ENCODE results near the gene ACOXL. TPM values are rescaled to one million over a fixed set of nuclear protein-coding genes. Genes with fewer than 3 reads are reported as not detected.
A peak's percentile ranks its signal among the peaks of the same experiment; 100 is the strongest.

ACOXL gene
- total RNA-seq, 2 donors from 2014 or later: 0.52 TPM; not detected in 1

DNA sequence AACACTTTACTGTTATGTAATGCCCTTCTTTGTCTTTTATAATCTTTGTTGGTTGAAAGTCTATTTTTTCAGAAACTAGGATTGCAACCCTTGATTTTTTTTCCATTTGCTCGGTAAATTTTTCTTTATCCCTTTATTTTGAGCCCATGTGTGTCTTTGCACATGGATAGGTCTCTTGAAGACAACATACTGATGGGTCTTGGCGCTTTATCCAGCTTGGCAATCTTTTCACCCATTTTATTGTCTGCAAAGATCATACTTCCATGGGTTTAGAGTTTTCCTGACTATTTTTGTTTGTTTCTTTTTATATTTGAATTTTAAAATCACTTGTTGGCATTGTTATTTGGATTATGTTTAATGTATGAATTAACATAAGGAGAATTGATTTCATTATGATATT is 27.0 kb downstream of the ACOXL start:
- no peaks in the 10 kb centered on the region for H3K4me1 ChIP-seq
- no peak for ATAC-seq
- peaks cover 0 to 10% (median 0%) of the 10 kb centered on the region in 3 donors for H3K9me3 ChIP-seq
- TF ChIP-seq POLR2A (IDR thresholded peaks at IDR 0.05): no peak
- intact Hi-C loops (cut with DNase I): no loop called here
- no peak overlapping the region for H3K27ac ChIP-seq
- H3K36me3 ChIP-seq (replicated peaks in 1 of 2; ENCODE audit: insufficient read depth in 1 of 2, low read depth in 2 of 2): no peaks in the 10 kb centered on the region
- H3K4me3 ChIP-seq: no peak overlapping the region
- whole genome bisulfite sequencing, 2 donors: 78% methylated on average over 2 of the region's 2 CpGs
- no peaks in the 10 kb centered on the region for H3K27me3 ChIP-seq
- DNase-seq: no peak

DNA sequence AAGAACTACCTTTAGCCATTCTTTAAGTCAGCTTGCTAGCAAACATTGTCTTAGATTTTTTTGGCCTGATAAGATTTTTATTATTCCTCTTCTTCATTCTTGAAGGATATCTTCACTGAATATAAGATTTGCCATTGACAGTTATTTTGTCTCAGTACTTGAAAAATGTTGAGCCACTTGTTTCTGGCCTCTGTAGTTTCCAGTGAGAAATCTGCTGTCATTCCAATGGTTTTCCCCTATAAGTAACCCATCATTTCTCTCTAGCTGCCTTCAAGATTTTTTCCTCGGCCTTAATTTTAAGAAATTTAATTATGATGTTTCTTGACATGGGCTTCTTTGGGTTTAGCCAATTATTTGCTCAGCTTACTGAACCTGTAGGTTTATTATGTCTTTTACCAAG is 32.6 kb downstream of the ACOXL start:
- no peak for ATAC-seq
- 78 to 87% methylated on average over 1 of the region's 1 CpG for WGBS, 2 donors
- Histone ChIP-seq H3K27me3 (no peaks in the 10 kb centered on the region), H3K36me3 (replicated peaks in 1 of 2; ENCODE audit: insufficient read depth in 1 of 2, low read depth in 2 of 2) (no peaks in the 10 kb centered on the region), H3K4me3 (no peak overlapping the region), H3K27ac (no peak overlapping the region), H3K4me1 (no peaks in the 10 kb centered on the region), H3K9me3 (peaks cover 0 to 4% (median 0%) of the 10 kb centered on the region in 3 donors)
- no peak for TF ChIP-seq POLR2A (IDR thresholded peaks at IDR 0.05)
- TF ChIP-seq, protein P1, sequence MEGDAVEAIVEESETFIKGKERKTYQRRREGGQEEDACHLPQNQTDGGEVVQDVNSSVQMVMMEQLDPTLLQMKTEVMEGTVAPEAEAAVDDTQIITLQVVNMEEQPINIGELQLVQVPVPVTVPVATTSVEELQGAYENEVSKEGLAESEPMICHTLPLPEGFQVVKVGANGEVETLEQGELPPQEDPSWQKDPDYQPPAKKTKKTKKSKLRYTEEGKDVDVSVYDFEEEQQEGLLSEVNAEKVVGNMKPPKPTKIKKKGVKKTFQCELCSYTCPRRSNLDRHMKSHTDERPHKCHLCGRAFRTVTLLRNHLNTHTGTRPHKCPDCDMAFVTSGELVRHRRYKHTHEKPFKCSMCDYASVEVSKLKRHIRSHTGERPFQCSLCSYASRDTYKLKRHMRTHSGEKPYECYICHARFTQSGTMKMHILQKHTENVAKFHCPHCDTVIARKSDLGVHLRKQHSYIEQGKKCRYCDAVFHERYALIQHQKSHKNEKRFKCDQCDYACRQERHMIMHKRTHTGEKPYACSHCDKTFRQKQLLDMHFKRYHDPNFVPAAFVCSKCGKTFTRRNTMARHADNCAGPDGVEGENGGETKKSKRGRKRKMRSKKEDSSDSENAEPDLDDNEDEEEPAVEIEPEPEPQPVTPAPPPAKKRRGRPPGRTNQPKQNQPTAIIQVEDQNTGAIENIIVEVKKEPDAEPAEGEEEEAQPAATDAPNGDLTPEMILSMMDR (IDR thresholded peaks at IDR 0.05): no peak
- intact Hi-C loops (cut with DNase I): no loop called here
- DNase-seq: no peak

DNA sequence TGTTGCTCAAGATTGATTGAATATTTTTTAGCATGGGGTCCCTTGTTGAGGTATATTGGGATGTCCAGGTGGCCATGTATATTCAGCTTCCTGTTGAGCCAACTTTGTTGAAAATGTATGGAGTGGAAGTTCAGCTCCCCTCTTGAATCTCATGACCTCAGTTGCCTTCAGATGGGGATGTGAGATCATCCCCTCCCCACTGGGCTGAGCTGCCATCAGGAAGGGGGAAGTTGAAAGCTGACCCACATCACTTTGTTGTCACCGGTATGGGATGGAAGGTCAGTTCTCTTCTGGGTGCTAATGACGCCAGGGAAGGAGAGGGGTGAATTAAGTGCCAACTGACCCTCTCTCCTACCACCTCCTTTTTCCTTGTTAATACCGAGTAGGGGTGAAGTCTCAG is 33.9 kb downstream of the ACOXL start:
- TF ChIP-seq POLR2A (IDR thresholded peaks at IDR 0.05): no peak
- TF ChIP-seq, protein P1 (IDR thresholded peaks at IDR 0.05): no peak
- H3K27me3 ChIP-seq: no peaks in the 10 kb centered on the region
- WGBS, 2 donors: 69 to 85% methylated on average over 3 of the region's 3 CpGs
- H3K27ac ChIP-seq: no peak overlapping the region
- ATAC-seq (no peak), DNase-seq (no peak)
- H3K36me3 ChIP-seq (replicated peaks in 1 of 2; ENCODE audit: insufficient read depth in 1 of 2, low read depth in 2 of 2): no peaks in the 10 kb centered on the region
- H3K9me3 ChIP-seq: peaks cover 0 to 4% (median 0%) of the 10 kb centered on the region in 3 donors
- intact Hi-C loops (cut with DNase I): no loop called here
- no peak overlapping the region for H3K4me3 ChIP-seq
- H3K4me1 ChIP-seq: no peaks in the 10 kb centered on the region

DNA sequence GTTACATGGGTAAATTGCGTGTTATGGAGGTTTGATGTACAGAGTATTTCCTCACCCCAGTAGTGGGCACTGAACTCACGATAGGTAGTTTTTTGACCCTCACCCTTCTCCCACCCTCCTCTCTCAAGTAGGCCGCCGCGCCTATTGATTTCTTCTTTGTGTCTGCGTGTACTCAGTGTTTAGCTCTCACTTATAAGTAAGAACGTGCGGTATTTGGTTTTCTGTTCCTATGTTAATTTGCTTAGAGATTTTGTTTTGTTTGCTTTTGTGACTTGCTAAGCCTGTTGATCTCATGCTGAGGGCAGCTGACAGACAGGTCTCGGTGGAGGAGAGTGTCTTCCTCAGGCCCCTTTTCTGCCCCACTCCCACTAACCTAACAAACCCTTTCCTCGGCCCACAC is 36.2 kb downstream of the ACOXL start:
- no peak overlapping the region for H3K27ac ChIP-seq
- H3K4me3 ChIP-seq: no peak overlapping the region
- peaks cover 6% of the 10 kb centered on the region for H3K4me1 ChIP-seq
- no peaks in the 10 kb centered on the region for H3K9me3 ChIP-seq
- H3K27me3 ChIP-seq: no peaks in the 10 kb centered on the region
- intact Hi-C loops (cut with DNase I): no loop called here
- TF ChIP-seq POLR2A (IDR thresholded peaks at IDR 0.05): no peak
- TF ChIP-seq, protein P1 (IDR thresholded peaks at IDR 0.05): no peak
- 65 to 72% methylated on average over 10 of the region's 10 CpGs for WGBS, 2 donors
- DNase-seq (no peak), ATAC-seq (no peak)
- no peaks in the 10 kb centered on the region for H3K36me3 ChIP-seq (replicated peaks in 1 of 2; ENCODE audit: insufficient read depth in 1 of 2, low read depth in 2 of 2)

DNA sequence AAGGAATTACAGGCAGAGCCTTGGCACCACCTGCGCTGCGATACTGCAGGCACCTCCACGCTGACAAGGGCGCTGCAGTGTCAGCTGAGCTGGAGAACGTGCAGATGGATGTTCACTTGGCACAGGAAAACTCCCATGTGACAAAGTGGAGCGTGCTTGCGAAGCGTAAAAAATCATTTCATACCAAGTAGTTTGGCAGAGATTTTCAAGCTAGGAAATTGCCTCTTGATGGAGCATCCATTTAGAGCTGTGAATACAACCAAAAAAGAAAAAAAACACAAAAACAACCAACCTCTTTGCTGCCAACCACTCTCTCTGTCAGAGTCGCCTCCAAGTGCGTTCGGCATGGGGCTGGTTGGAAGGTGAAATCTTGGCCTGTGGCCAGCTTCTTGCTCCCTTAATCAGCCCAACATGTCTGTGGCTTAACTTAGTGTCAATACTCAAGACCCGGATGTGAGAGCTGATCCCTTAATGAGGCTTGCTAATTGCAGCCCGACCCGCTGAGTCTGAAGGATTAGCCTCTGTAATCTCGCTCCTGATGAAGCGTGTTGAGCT is 38.1 kb downstream of the ACOXL start:
- H3K27ac ChIP-seq: no peak overlapping the region
- ATAC-seq: no peak
- H3K4me1 ChIP-seq: peaks cover 12% of the 10 kb centered on the region
- intact Hi-C loops (cut with DNase I): no loop called here
- no peak overlapping the region for H3K4me3 ChIP-seq
- no peak for TF ChIP-seq POLR2A (IDR thresholded peaks at IDR 0.05)
- TF ChIP-seq, protein P1 (IDR thresholded peaks at IDR 0.05): no peak
- no peaks in the 10 kb centered on the region for H3K9me3 ChIP-seq
- no peaks in the 10 kb centered on the region for H3K27me3 ChIP-seq
- H3K36me3 ChIP-seq (replicated peaks in 1 of 2; ENCODE audit: insufficient read depth in 1 of 2, low read depth in 2 of 2): no peaks in the 10 kb centered on the region
- WGBS, 2 donors: 63 to 73% methylated on average over 12 to 16 of the region's 16 CpGs
- DNase-seq: peak in 1 of 4 donors; percentile 19

Data from body of pancreas (tissue), 4 donors.